VCaP (cell line): ENCODE measurements around the gene ZNF718.
A peak's percentile ranks its signal among the peaks of the same experiment; 100 is the strongest.
"Not testable (repeated sequence)": the region's sequence is repeated elsewhere in the genome, so short reads cannot be mapped to it uniquely, and the experiment has no call there.

Experiments
- H3K27ac ChIP-seq: fragments of 450-650 bp; 2 replicates; pipeline ENCODE4 v1.5.1; 2017
- TF ChIP-seq, protein P1 (sequence below): fragments of 450-650 bp; conservative IDR thresholded peaks from 2 replicates; pipeline ENCODE4 v1.5.1; 2017; ENCODE audit warnings: mild to moderate bottlenecking, moderate library complexity

The ZNF718 gene

GRCh38 chr4:125833-126232, 1.5 kb downstream of the ZNF718 start:
- TF ChIP-seq, protein P1, sequence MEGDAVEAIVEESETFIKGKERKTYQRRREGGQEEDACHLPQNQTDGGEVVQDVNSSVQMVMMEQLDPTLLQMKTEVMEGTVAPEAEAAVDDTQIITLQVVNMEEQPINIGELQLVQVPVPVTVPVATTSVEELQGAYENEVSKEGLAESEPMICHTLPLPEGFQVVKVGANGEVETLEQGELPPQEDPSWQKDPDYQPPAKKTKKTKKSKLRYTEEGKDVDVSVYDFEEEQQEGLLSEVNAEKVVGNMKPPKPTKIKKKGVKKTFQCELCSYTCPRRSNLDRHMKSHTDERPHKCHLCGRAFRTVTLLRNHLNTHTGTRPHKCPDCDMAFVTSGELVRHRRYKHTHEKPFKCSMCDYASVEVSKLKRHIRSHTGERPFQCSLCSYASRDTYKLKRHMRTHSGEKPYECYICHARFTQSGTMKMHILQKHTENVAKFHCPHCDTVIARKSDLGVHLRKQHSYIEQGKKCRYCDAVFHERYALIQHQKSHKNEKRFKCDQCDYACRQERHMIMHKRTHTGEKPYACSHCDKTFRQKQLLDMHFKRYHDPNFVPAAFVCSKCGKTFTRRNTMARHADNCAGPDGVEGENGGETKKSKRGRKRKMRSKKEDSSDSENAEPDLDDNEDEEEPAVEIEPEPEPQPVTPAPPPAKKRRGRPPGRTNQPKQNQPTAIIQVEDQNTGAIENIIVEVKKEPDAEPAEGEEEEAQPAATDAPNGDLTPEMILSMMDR, result no peak
- peak overlapping the region; percentile 91 for H3K27ac ChIP-seq

GRCh38 chr4:132483-132882, 8.2 kb downstream of the ZNF718 start:
- TF ChIP-seq, protein P1, result no peak
- H3K27ac ChIP-seq, result no peak overlapping the region

DNA sequence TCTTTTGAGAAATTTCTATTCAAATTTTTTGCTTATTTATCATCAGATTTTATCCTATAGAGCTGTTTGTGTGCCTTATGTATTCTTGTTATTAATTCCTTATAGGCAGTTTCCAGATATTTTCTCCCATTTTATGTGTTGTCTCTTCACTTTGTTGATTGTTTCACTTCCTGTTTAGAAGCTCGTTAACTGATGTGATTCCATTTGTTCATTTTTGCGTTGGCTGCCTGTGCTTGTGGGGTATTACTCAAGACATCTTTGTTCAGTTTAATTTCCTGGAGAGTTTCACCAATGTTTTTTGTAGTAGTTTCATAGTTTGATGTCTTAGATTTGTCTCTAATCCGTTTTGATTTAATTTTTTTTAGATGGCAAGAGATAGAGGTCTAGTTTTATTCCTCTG, 14.6 kb downstream of the ZNF718 start:
- no peak overlapping the region for H3K27ac ChIP-seq
- TF ChIP-seq, protein P1, result no peak

GRCh38 chr4:139691-140090, 15.4 kb downstream of the ZNF718 start:
- TF ChIP-seq, protein P1, result no peak

DNA sequence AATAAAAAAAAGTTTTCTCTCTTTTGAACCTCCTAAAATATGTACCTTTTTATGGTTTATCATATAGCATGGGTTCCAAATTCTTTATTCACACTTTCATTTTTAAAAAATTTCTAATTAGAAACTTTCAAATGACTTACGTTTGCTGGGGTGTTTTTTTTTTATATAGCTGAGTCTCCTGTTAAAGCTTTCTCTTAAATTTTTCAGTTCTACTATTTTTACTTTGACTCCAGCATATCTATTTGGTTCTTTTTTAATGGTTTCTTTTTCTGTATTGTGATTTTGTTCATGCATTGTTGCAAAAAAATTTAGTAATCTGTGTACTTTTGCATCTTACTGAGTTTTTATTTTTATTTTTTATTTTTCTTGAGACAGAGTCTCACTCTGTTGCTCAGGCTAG, 22.3 kb downstream of the ZNF718 start:
- TF ChIP-seq, protein P1, result no peak
- H3K27ac ChIP-seq, result no peak overlapping the region

More at GRCh38 chr4:139691-140090, 15.4 kb downstream of the ZNF718 start:
- H3K27ac ChIP-seq, result no peak overlapping the region

DNA sequence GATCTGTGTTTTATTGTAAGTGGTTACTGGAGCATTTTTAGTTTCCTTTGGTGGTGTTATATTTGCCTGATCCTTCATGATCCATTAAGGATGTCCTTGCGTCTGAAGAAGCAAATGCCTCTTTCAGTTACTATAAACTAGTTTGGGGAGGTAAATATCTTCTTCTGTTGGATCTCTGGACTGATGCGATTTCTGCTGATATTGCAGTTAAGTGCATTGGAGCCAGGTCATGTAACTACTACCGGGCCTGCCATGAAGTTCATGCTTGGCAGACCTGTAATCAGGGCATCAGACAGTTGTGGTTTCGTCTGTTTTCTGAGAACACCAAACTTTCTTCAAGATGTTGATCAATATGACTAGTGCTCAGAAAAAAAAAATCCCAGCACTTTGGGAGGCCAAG, 22.9 kb downstream of the ZNF718 start:
- no peak overlapping the region for H3K27ac ChIP-seq
- TF ChIP-seq, protein P1, result no peak

DNA sequence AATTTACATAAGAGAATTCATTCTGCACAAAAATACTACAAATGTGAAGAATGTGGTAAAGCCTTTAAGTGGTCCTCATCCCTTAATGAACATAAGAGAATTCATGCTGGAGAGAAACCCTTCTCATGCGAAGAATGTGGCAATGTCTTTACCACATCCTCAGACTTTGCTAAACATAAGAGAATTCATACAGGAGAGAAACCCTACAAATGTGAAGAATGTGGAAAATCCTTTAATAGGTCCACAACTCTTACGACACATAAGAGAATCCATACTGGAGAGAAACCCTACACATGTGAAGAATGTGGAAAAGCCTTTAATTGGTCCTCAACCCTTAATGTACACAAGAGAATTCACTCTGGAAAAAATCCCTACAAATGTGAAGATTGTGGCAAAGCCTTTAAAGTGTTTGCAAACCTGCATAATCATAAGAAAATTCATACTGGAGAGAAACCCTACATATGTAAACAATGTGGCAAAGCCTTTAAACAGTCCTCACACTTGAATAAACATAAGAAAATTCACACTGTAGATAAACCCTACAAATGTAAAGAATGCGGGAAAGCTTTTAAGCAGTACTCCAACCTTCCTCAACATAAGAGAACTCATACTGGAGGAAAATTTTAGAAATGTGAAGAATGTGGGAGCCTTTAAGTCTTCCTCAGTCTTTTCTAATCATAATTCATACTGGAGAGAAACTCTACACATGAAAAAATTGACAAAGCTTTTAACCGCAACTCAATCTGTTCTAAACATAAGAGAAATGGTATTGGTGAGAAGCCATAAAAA, 37.4 kb downstream of the ZNF718 start:
- TF ChIP-seq, protein P1, result no peak
- no peak overlapping the region for H3K27ac ChIP-seq

DNA sequence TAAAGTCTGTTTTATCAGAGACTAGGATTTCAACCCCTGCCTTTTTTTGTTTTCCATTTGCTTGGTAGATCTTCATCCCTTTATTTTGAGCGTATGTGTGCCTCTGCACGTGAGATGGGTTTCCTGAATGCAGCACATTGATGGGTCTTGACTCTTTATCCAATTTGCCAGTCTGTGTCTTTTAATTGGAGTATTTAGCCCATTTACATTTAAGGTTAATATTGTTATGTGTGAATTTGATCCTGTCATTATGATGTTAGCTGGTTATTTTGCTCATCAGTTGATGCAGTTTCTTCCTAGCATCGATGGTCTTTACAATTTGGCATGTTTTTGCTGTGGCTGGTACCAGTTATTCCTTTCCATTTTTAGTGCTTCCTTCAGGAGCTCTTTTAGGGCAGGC, 45.3 kb downstream of the ZNF718 start:
- H3K27ac ChIP-seq, result not testable (repeated sequence)

GRCh38 chr4:171318-171717, 47.0 kb downstream of the ZNF718 start:
- not testable (repeated sequence) for H3K27ac ChIP-seq
